Measurements from ENCODE around the gene AK8.

Gene AK8

GRCh38 chr9:132828201-132828770, 49.8 kb downstream of the AK8 start:
- DNase-seq (ENCODE audit: extremely low spot score, insufficient read length, low read depth): no peak

DNA sequence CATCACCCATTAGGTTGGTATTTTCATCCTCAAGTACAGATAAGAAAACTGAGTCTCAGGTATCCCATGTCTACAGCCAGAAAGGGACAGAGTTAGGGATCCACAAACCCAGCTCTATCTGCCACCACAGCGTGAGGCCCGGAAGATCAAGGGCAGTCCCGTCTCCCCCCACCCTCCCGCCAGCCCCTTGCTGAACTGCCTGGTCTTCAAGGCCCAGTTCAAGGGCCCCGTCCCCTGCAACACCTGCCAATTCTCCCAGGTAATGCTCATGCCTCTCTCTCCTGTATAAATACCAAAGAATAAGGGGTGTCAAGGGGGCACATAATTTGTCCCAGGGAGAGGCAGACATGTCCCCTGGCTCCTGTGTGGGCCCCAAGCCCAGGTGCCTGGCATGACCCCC, 50.7 kb downstream of the AK8 start:
- DNase-seq (ENCODE audit: extremely low spot score, insufficient read length, low read depth) (no peak), FAIRE-seq (no peak)

More at GRCh38 chr9:132828201-132828770, 49.8 kb downstream of the AK8 start:
- FAIRE-seq: no peak

DNA sequence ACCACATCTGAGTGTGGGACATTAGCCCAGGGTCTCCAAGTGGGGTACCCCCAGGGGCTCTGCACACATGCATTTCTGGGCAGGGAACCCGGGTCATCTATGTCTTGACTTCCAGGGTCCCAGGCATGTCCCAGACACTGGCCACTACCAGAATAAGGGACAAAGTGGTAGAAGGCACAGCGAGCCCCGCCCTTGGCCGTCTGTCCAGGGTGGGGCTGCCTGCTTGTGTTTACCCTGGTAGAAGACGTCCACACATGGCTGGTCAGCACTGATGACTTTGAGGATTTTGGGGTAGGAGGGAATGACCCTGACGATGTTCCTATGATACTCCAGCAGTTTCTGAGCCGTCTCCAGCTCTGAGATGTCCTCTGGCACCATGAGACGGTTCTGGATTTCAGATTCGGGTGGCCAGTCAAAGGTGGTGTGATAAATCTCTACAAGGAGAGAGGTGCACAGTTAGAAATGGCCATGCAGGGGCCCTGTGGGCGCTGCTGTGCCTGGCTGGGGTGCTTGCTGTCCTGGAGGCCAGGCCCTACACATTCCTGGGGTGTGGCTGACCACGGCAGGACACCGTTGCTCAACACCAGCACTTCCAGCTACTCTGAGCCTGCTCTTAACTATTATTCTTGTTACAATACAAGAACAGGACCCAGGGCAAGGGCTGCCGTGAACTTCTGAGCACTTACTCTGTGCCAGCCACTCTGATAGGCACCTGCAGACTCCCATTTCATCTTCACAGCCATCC, 51.3 kb downstream of the AK8 start:
- FAIRE-seq (no peak), DNase-seq (ENCODE audit: extremely low spot score, insufficient read length, low read depth) (no peak)

DNA sequence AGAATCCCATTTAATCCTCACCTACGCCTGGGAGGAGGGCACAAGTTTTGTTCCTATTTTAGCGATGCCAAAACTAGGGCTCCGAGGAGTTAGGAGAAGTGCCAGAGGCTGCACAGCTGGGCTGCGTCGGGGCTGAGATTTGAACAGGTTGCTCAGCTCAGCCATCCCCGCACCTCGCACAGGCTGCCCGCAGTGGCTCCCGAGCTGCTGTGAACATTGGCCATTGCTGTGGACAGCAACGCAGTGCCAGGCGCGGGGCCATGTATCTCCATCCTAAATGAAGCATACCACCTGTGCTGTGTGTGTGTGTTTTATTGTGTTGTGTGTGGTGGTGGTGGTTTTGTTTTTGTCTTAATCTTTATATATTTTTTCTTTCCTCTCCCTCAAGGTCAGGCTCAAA, 52.0 kb downstream of the AK8 start:
- no peak for FAIRE-seq
- no peak for DNase-seq (ENCODE audit: extremely low spot score, insufficient read length, low read depth)

GRCh38 chr9:132825430-132825829, 52.7 kb downstream of the AK8 start:
- no peak for FAIRE-seq

DNA sequence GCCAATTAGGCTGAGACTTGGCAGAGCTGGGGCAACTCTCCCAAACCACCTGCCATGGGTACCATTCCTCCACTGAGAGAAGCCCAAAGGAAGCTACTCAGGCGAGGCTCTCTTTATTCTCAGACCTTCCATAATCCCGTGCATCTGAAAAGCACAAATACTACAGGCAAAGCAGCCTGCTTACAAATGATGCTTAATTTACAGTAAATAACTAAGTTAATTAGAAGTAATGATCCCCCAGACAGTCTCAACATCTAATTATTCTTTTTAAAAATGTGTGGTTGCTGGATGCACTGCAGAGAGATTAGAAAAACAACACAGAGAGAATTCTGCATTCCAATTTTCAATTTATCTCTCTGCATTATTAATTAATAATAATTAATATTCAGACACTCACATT, 53.1 kb downstream of the AK8 start:
- DNase-seq (ENCODE audit: extremely low spot score, insufficient read length, low read depth) (no peak), FAIRE-seq (no peak)

More at GRCh38 chr9:132825430-132825829, 52.7 kb downstream of the AK8 start:
- DNase-seq (ENCODE audit: extremely low spot score, insufficient read length, low read depth): no peak

DNA sequence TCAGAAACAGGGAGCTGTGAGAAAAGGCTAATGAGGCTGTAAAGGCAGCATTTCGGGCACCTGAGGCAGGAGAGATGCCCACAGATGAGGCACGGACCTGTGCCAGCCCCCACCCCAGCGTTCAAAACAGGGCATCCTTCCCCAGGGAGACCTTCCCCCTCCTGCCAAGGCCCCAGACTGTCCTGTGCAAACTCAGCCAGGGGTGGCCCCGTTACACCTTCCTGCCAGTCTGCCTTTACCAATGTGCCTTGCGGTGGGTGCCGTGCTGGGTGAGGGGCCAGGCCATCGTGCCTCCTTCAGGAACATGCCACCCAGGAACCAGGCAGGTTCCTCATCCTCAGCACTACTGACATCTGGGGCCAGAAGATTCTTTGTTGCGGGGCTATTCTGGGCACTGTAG, 53.9 kb downstream of the AK8 start:
- FAIRE-seq (no peak), DNase-seq (ENCODE audit: extremely low spot score, insufficient read length, low read depth) (no peak)

DNA sequence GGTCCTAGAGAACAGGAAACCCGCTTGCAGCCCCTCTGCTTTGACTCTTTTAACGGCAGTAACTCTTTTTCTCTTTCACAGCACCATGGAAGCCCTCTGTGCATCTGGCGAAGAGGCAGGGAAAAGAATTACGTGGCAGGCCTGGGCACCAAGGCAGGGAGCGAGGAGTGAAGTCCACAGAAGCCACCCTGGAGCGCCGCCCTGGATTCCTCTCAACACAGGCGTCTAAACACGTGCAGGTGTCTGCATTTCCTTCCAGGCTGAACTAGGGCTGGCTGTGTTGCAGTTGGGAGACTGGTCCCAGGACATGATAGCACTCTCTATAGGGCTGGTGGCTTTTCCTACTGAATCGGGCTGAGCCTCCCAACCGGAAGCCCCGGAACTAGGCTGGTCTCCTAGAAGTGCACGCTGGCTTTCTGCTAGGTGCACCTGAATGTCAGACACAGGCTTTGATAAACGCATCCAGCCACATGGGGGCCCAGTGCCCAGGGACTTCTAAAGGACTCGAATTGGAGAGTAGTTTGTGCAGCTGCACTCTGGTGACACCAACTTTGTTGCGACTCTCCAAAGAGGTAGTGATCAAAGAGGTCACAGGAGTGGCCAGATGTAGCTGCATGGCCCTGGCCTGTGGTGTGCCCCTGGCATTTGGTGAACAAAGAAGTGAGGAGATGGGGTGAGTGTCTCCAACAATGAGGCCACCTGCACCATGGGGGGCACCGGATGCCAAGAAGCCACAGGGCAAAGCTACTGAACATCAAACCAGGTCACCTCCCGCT, 54.5 kb downstream of the AK8 start:
- FAIRE-seq (no peak), DNase-seq (ENCODE audit: extremely low spot score, insufficient read length, low read depth) (no peak)

GRCh38 chr9:132820169-132820944, 57.7 kb downstream of the AK8 start:
- DNase-seq (ENCODE audit: extremely low spot score, insufficient read length, low read depth) (no peak), FAIRE-seq (no peak)

DNA sequence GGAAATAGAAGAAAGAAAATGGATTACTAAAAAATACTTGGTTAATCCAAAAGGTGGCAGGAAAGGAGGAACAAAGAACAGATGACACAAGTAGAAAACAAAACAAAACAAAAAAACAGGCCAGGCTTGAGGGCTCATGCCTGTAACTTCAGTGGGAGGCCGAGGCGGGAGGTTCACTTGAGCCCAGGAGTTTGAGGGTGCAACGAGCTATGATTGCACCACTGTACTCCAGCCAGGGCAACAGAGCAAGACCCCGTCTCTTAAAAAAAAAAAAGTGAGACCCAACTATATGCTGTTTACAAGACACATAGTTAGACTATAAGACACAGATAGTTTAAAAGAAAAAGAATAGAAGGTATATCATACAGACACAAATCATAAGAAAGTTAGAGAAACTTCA, 59.5 kb downstream of the AK8 start:
- DNase-seq (ENCODE audit: extremely low spot score, insufficient read length, low read depth): no peak
- FAIRE-seq: no peak

DNA sequence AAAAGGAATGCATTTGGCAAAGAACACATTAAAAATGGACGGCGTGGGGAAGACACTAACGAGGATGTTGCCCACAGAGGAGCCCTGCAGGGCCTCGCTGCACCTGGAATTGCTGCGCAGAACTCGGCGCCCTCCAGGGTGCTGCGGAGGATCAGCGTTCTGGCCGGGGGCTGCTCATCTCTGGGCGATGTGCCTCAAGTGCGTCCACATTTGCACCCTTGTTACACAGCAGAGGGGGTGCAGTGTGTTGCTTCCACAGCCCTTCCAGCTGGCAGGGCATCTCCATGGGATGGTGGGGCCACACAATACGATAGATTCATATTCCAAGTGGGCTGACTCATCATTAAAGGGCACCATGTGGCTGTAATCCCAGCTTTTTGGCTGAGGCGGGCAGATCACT, 63.1 kb downstream of the AK8 start:
- no peak for DNase-seq (ENCODE audit: extremely low spot score, insufficient read length, low read depth)
- no peak for FAIRE-seq

- DNase-seq (ENCODE audit: extremely low spot score, insufficient read length, low read depth) (no peak), FAIRE-seq (no peak)
These were observed 64.8 kb downstream of the AK8 start for GRCh38 chr9:132813115-132813771.

DNA sequence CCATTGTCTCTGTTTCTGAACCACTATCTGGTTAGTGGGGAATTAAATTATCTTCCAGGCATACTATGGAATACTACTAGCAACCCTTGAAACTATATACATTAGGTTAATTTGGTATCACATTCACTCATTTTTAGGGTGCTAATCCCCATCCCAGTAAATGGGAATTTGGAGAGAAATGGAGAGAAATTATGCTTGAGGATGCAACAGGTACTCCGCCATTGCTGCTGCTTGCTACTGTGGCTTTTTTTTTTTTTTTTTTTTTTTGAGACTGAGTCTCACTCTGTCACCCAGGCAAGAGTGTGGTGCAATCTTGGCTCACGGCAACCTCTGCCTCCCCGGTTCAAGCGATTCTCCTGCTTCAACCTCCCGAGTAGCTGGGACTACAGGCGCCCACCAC, 66.1 kb downstream of the AK8 start:
- DNase-seq (ENCODE audit: extremely low spot score, insufficient read length, low read depth) (no peak), FAIRE-seq (no peak)

- FAIRE-seq: no peak
- DNase-seq (ENCODE audit: extremely low spot score, insufficient read length, low read depth): no peak
These were observed 67.8 kb downstream of the AK8 start for GRCh38 chr9:132810314-132810713.

GRCh38 chr9:132809677-132810271, 68.3 kb downstream of the AK8 start:
- DNase-seq (ENCODE audit: extremely low spot score, insufficient read length, low read depth) (no peak), FAIRE-seq (no peak)

DNA sequence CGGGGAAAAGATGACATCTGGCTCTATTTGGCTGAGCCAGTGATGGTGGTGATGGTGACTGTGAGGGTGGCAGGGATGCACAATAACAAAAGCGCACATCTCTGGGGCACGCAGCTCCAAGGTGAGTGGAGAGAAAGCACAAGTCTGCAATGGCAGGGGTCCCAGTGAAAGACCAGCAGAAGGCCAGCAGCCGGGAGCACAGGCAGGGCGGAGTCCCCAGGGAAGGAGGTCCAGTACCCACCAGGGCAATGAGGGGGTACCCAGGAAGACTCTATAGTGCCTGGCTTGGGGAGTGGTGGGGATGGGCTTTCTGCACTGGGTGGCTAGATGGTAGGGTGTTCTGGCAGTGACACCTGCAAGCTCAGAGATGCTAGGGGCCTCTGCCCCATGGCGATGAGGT, 69.4 kb downstream of the AK8 start:
- no peak for DNase-seq (ENCODE audit: extremely low spot score, insufficient read length, low read depth)
- FAIRE-seq: no peak

- FAIRE-seq (no peak), DNase-seq (ENCODE audit: extremely low spot score, insufficient read length, low read depth) (no peak)
These were observed 71.2 kb downstream of the AK8 start for GRCh38 chr9:132806723-132807421.

GRCh38 chr9:132806306-132806705, 71.8 kb downstream of the AK8 start:
- FAIRE-seq: no peak
- no peak for DNase-seq (ENCODE audit: extremely low spot score, insufficient read length, low read depth)
